Natural killer cell (primary cell): ENCODE data around the gene SHISAL2A. TPM values are rescaled to one million over a fixed set of nuclear protein-coding genes. Genes with fewer than 3 reads are reported as not detected.

Experiments
- ATAC-seq, 3 donors: fragments of 150-1000 bp in 2 of 3; fragments of 200-7000 bp in 1 of 3; cut with Tn5 transposase; 1 replicate in 1 of 3; 2 replicates in 2 of 3; pipeline ENCODE4 v1.10.0; 2021; ENCODE audit warnings: mild to moderate bottlenecking in 2 of 3, moderate library complexity in 2 of 3
- DNase-seq, 2 donors: peaks; one replicate each; pipeline versions ENCODE4 v3.0.0 to v3.0.0-alpha.2; 2013 to 2021; ENCODE audit warnings: mixed read lengths in 1 of 2
- H3K27ac ChIP-seq: one replicate; pipeline ENCODE4 v1.5.1; 2013; ENCODE audit warnings: mild to moderate bottlenecking, low read length
- H3K27me3 ChIP-seq: one replicate; pipeline ENCODE4 v1.6.1; 2013; ENCODE audit warnings: low read length; ENCODE audit not compliant: control insufficient read depth, insufficient read depth
- H3K36me3 ChIP-seq: one replicate; pipeline ENCODE4 v1.6.1; 2013; ENCODE audit warnings: low read length; ENCODE audit not compliant: control insufficient read depth, insufficient read depth
- H3K4me1 ChIP-seq: one replicate; pipeline ENCODE4 v1.6.1; 2013; ENCODE audit warnings: low read length; ENCODE audit not compliant: control insufficient read depth, insufficient read depth
- H3K4me3 ChIP-seq: one replicate; pipeline ENCODE4 v1.5.1; 2013; ENCODE audit warnings: low read length
- H3K9me3 ChIP-seq: one replicate; pipeline ENCODE4 v1.6.1; 2013; ENCODE audit warnings: low read length; ENCODE audit not compliant: control insufficient read depth, insufficient read depth
- H3K27ac Mint-ChIP-seq, 2 donors: one replicate each; pipeline ENCODE4 v1.8.0; 2022; ENCODE audit warnings: mild to moderate bottlenecking in 2 of 2, mixed read lengths in 2 of 2, moderate library complexity in 1 of 2
- H3K27me3 Mint-ChIP-seq, 2 donors: one replicate each; pipeline ENCODE4 v1.8.0; 2022; ENCODE audit warnings: low read depth in 2 of 2, mixed read lengths in 2 of 2
- H3K36me3 Mint-ChIP-seq: one replicate; pipeline ENCODE4 v1.8.0; 2022; ENCODE audit warnings: mixed read lengths
- H3K4me1 Mint-ChIP-seq, 2 donors: one replicate each; pipeline ENCODE4 v1.8.0; 2022; ENCODE audit warnings: mixed read lengths in 2 of 2
- H3K4me3 Mint-ChIP-seq: one replicate; pipeline ENCODE4 v1.8.0; 2022; ENCODE audit warnings: mild to moderate bottlenecking, moderate library complexity, mixed read lengths
- H3K9me3 Mint-ChIP-seq, 2 donors: one replicate each; pipeline ENCODE4 v1.8.0; 2022; ENCODE audit warnings: mixed read lengths in 2 of 2
- CTCF ChIP-seq: fragments of 200-600 bp; IDR thresholded peaks from one replicate; pipeline ENCODE4 v1.8.0; 2022; ENCODE audit warnings: antibody characterized with exemption
- WGBS: methylation state at CpG from one replicate; pipeline ENCODE4 v1.1.7; 2013; ENCODE audit warnings: missing lambda C conversion rate; ENCODE audit not compliant: insufficient coverage; 5-methylcytosine and 5-hydroxymethylcytosine counted together
- intact Hi-C: fragments of 100-400 bp; cut with micrococcal nuclease; formaldehyde crosslinking; loops from one replicate; pipeline ENCODE4 v1.14.2; 2022
- total RNA-seq, 4 donors: library from RNA; stranded (reverse); fragments of 120-200 nt in 1 of 4; gene quantifications; one replicate each; pipeline versions ENCODE4 v1.2.3 to v1.2.4, GENCODE V29; 2013 to 2022

The SHISAL2A gene
- total RNA-seq, 3 donors from 2014 or later (not counting 1 experiment from before 2014, with no cell fraction given) = 14.0 to 31.4 (median 16.2) TPM

GRCh38 chr1:52679048-52679447 is 46.1 kb downstream of the SHISAL2A start:
- no peaks in the 10 kb centered on the region for H3K27me3 Mint-ChIP-seq
- intact Hi-C loops = no loop called here

GRCh38 chr1:52679498-52679897 is 46.5 kb downstream of the SHISAL2A start:
- H3K27me3 ChIP-seq = no peaks in the 10 kb centered on the region
- no peaks in the 10 kb centered on the region for H3K9me3 Mint-ChIP-seq
- ATAC-seq (no peak), DNase-seq (no peak)
- H3K4me3 ChIP-seq = no peak overlapping the region
- intact Hi-C loops = no loop called here
- H3K4me1 ChIP-seq = no peaks in the 10 kb centered on the region
- no peaks in the 10 kb centered on the region for H3K9me3 ChIP-seq
- H3K27ac ChIP-seq = no peak overlapping the region
- peaks cover 5% of the 10 kb centered on the region in 2 donors for H3K4me1 Mint-ChIP-seq
- H3K4me3 Mint-ChIP-seq = no peak overlapping the region
- TF ChIP-seq CTCF = no peak
- no peaks in the 10 kb centered on the region for H3K36me3 Mint-ChIP-seq
- WGBS = 94% methylated on average over 5 of the region's 5 CpGs
- no peak overlapping the region for H3K27ac Mint-ChIP-seq
- H3K27me3 Mint-ChIP-seq = no peaks in the 10 kb centered on the region
- peaks cover 13% of the 10 kb centered on the region for H3K36me3 ChIP-seq

More at GRCh38 chr1:52679048-52679447, 46.1 kb downstream of the SHISAL2A start:
- Histone ChIP-seq H3K27me3 (no peaks in the 10 kb centered on the region), H3K27ac (no peak overlapping the region), H3K36me3 (peaks cover 13% of the 10 kb centered on the region), H3K4me1 (no peaks in the 10 kb centered on the region), H3K9me3 (no peaks in the 10 kb centered on the region), H3K4me3 (no peak overlapping the region)
- DNase-seq (no peak), ATAC-seq (no peak)
- WGBS = 88% methylated on average over 1 of the region's 1 CpG
- peaks cover 6 to 7% of the 10 kb centered on the region in 2 donors for H3K4me1 Mint-ChIP-seq
- no peaks in the 10 kb centered on the region for H3K36me3 Mint-ChIP-seq
- no peak overlapping the region for H3K4me3 Mint-ChIP-seq
- H3K27ac Mint-ChIP-seq = no peak overlapping the region
- TF ChIP-seq CTCF = no peak
- H3K9me3 Mint-ChIP-seq = no peaks in the 10 kb centered on the region

GRCh38 chr1:52680353-52680752 is 47.4 kb downstream of the SHISAL2A start:
- no peaks in the 10 kb centered on the region for H3K27me3 ChIP-seq
- no peaks in the 10 kb centered on the region for H3K9me3 Mint-ChIP-seq
- H3K9me3 ChIP-seq = no peaks in the 10 kb centered on the region
- H3K36me3 Mint-ChIP-seq = no peaks in the 10 kb centered on the region
- no peaks in the 10 kb centered on the region for H3K27me3 Mint-ChIP-seq
- no peak overlapping the region for H3K4me3 Mint-ChIP-seq
- H3K4me1 ChIP-seq = no peaks in the 10 kb centered on the region
- 91% methylated on average over 3 of the region's 3 CpGs for WGBS
- H3K4me1 Mint-ChIP-seq = no peaks in the 10 kb centered on the region
- DNase-seq = no peak
- H3K27ac Mint-ChIP-seq = peak overlapping the region in 1 of 2 donors; percentile 51
- TF ChIP-seq CTCF = no peak
- H3K4me3 ChIP-seq = no peak overlapping the region
- intact Hi-C loops = loop anchor here (10.0 kb wide), 2 partner anchors 46 to 196 kb away; partner anchors contain the start of gene SHISAL2A
- peaks cover 11% of the 10 kb centered on the region for H3K36me3 ChIP-seq
- no peak for ATAC-seq
- H3K27ac ChIP-seq = no peak overlapping the region

GRCh38 chr1:52681136-52681535 is 48.2 kb downstream of the SHISAL2A start:
- H3K36me3 Mint-ChIP-seq = no peaks in the 10 kb centered on the region
- intact Hi-C loops = loop anchor here (10.0 kb wide), 2 partner anchors 46 to 196 kb away; partner anchors contain the start of gene SHISAL2A
- peaks cover 9% of the 10 kb centered on the region for H3K36me3 ChIP-seq
- no peak overlapping the region for H3K27ac Mint-ChIP-seq
- H3K4me3 Mint-ChIP-seq = no peak overlapping the region
- TF ChIP-seq CTCF = no peak
- H3K4me1 ChIP-seq = peaks cover 6% of the 10 kb centered on the region
- H3K4me1 Mint-ChIP-seq = peaks cover 3% of the 10 kb centered on the region in 2 donors
- 98% methylated on average over 4 of the region's 4 CpGs for WGBS
- no peaks in the 10 kb centered on the region for H3K9me3 Mint-ChIP-seq
- no peak overlapping the region for H3K27ac ChIP-seq
- H3K4me3 ChIP-seq = no peak overlapping the region
- ATAC-seq = no peak
- no peaks in the 10 kb centered on the region for H3K9me3 ChIP-seq
- H3K27me3 ChIP-seq = no peaks in the 10 kb centered on the region
- no peaks in the 10 kb centered on the region for H3K27me3 Mint-ChIP-seq
- no peak for DNase-seq
